SIG-M5 (cell line): ENCODE results near the gene PRCC.

ENCODE experiments used
- DNase-seq: peaks from one replicate; lab custom pipeline; 2025; lab: John Stamatoyannopoulos, UW

PRCC gene

DNA sequence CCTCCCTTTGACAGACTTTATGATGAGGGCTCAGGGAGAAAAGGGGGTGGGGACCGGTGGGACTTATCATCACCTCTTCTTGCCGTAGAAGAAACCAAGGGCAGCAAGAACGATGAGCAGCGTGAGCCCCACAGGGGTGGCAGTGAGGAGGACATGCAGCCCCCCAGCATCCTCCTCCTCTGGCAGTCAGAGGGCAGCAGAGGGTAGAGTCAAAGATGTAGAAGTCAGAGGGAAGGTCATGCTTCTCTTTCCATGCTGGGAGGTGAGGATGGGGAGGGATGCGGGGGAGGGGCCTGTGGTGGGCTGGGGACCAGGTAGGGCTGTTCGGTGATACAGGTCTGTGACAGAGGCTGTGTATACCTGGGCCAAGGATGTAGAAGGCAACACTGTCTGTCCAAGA, 76.8 kb downstream of the PRCC start:
- no peak for DNase-seq

- DNase-seq, result no peak
Measured at GRCh38 chr1:156844638-156845037, 77.3 kb downstream of the PRCC start.

- no peak for DNase-seq
Measured at GRCh38 chr1:156845055-156845952, 78.0 kb downstream of the PRCC start.

- no peak for DNase-seq
Measured at GRCh38 chr1:156845953-156846545, 78.7 kb downstream of the PRCC start.

GRCh38 chr1:156846643-156847042, 79.3 kb downstream of the PRCC start:
- no peak for DNase-seq

GRCh38 chr1:156847591-156848460, 80.5 kb downstream of the PRCC start:
- no peak for DNase-seq

- DNase-seq, result no peak
Measured at GRCh38 chr1:156848461-156849150, 81.3 kb downstream of the PRCC start.

DNA sequence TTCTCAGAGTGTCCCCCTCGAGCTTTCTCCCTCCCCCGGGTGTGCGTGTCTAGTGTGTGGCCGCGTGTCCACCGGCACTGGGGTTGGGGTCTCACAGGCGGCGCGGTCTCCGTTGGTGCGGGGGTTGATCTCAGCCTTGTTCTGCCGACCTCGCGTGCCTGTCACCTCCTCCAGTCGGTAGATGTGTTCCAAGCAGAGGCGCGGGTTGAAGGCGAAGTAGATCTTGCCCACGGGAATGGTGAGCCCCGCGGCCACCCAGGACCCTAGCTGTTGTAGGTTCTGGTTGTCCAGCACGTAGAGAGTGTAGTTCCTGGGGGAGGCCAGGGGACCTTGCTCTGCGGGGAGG, 81.8 kb downstream of the PRCC start:
- DNase-seq, result no peak
